IMR-90 (cell line): ENCODE measurements around the gene ARHGDIA. TPM values are rescaled to one million over a fixed set of nuclear protein-coding genes. Genes with fewer than 3 reads are reported as not detected.

Experiments used
- ATAC-seq: fragments of 200-7000 bp; cut with Tn5 transposase; 2 replicates; pipeline ENCODE4 v1.9.1; 2020; ENCODE audit warnings: low read depth, mild to moderate bottlenecking, moderate library complexity
- BruUV-seq: library from RNA; stranded (reverse); fragments of 400-500 nt; replicated peaks from 2 replicates; lab custom pipeline; 2021; lab: Mats Ljungman, UMichigan
- CTCF ChIA-PET: fragments of 300-600 bp; formaldehyde crosslinking; extraction: SDS; loops from one replicate; lab custom pipeline; 2021; ENCODE audit warnings: antibody characterized with exemption; lab: Yijun Ruan, JAX
- POLR2A ChIA-PET: fragments of 300-600 bp; sonication (Branson Sonifier 250); formaldehyde crosslinking; loops from one replicate; lab custom pipeline; 2022; ENCODE audit warnings: antibody characterized with exemption; ENCODE audit not compliant: unreplicated experiment; lab: Charles Lee
- DNase-seq: peaks from one replicate; pipeline ENCODE4 v3.0.0; 2013
- H2AFZ ChIP-seq: replicated peaks from 2 replicates; pipeline ENCODE3; 2013; ENCODE audit warnings: low read length, mild to moderate bottlenecking; ENCODE audit not compliant: poor library complexity
- H2AK5ac ChIP-seq: 2 replicates; pipeline ENCODE4 v1.6.1; 2013; ENCODE audit warnings: low read depth, low read length, inconsistent platforms
- H2AK9ac ChIP-seq: replicated peaks from 2 replicates; pipeline ENCODE3; 2013; ENCODE audit warnings: mild to moderate bottlenecking, low read depth, low read length, moderate library complexity; ENCODE audit not compliant: poor library complexity
- H2BK120ac ChIP-seq: 2 replicates; pipeline ENCODE4 v1.6.1; 2013; ENCODE audit warnings: low read depth, low read length, inconsistent platforms
- H2BK15ac ChIP-seq: 3 replicates; pipeline ENCODE4 v1.6.1; 2013; ENCODE audit warnings: low read depth, low read length, inconsistent platforms
- H2BK20ac ChIP-seq: 2 replicates; pipeline ENCODE4 v1.6.1; 2013; ENCODE audit warnings: low read depth, mild to moderate bottlenecking, inconsistent platforms, low read length, moderate library complexity
- H2BK5ac ChIP-seq: 2 replicates; pipeline ENCODE4 v1.6.1; 2013; ENCODE audit warnings: mild to moderate bottlenecking, low read depth, low read length, inconsistent platforms; ENCODE audit not compliant: poor library complexity, severe bottlenecking
- H3K14ac ChIP-seq: replicated peaks from 2 replicates; pipeline ENCODE4 v1.6.1; 2013; ENCODE audit warnings: low read depth, low read length, inconsistent platforms
- H3K18ac ChIP-seq: 2 replicates; pipeline ENCODE4 v1.6.1; 2013; ENCODE audit warnings: low read depth, low read length, control low read depth
- H3K23ac ChIP-seq: 2 replicates; pipeline ENCODE4 v1.6.1; 2013; ENCODE audit warnings: low read depth, low read length, inconsistent platforms
- H3K27ac ChIP-seq: 2 replicates; pipeline ENCODE4 v1.5.1; 2013; ENCODE audit warnings: mild to moderate bottlenecking, control low read depth, low read length; ENCODE audit not compliant: insufficient read depth
- H3K27me3 ChIP-seq: 2 replicates; pipeline ENCODE4 v1.6.1; 2013; ENCODE audit warnings: low read length; ENCODE audit not compliant: control insufficient read depth, insufficient read depth
- H3K36me3 ChIP-seq: 2 replicates; pipeline ENCODE4 v1.6.1; 2013; ENCODE audit warnings: low read length, mixed read lengths; ENCODE audit not compliant: control insufficient read depth, insufficient read depth
- H3K4ac ChIP-seq: 2 replicates; pipeline ENCODE4 v1.6.1; 2013; ENCODE audit warnings: low read depth, low read length, inconsistent platforms
- H3K4me1 ChIP-seq: 2 replicates; pipeline ENCODE4 v1.6.1; 2013; ENCODE audit warnings: low read length, mixed read lengths; ENCODE audit not compliant: control insufficient read depth, insufficient read depth
- H3K4me2 ChIP-seq: 2 replicates; pipeline ENCODE4 v1.6.1; 2013; ENCODE audit warnings: low read depth, mild to moderate bottlenecking, control low read depth, low read length, moderate library complexity
- H3K4me3 ChIP-seq: 2 replicates; pipeline ENCODE4 v1.5.1; 2013; ENCODE audit warnings: low read depth, mild to moderate bottlenecking, control low read depth, low read length, moderate library complexity; ENCODE audit not compliant: insufficient read depth
- H3K56ac ChIP-seq: 2 replicates; pipeline ENCODE4 v1.6.1; 2013; ENCODE audit warnings: low read length, inconsistent platforms; ENCODE audit not compliant: insufficient read depth; ENCODE audit errors: extremely low read depth
- H3K79me1 ChIP-seq, 2 experiments: 2 replicates each; pipeline ENCODE4 v1.6.1; 2013; ENCODE audit warnings: low read length in 2 of 2, inconsistent platforms in 1 of 2, low read depth in 1 of 2
- H3K9ac ChIP-seq: 2 replicates; pipeline ENCODE4 v1.6.1; 2013; ENCODE audit warnings: low read depth, low read length, control low read depth
- H3K9me1 ChIP-seq: 2 replicates; pipeline ENCODE4 v1.6.1; 2013; ENCODE audit warnings: low read length, inconsistent platforms; ENCODE audit not compliant: insufficient read depth
- H3K9me3 ChIP-seq: 2 replicates; pipeline ENCODE4 v1.6.1; 2013; ENCODE audit warnings: low read length; ENCODE audit not compliant: control insufficient read depth, insufficient read depth
- H4K20me1 ChIP-seq: 2 replicates; pipeline ENCODE4 v1.6.1; 2013; ENCODE audit warnings: low read length, inconsistent platforms; ENCODE audit not compliant: insufficient read depth
- H4K5ac ChIP-seq: 2 replicates; pipeline ENCODE4 v1.6.1; 2013; ENCODE audit warnings: mild to moderate bottlenecking, low read depth, low read length, control low read depth
- H4K8ac ChIP-seq, 2 experiments: 2 replicates each; pipeline ENCODE4 v1.6.1; 2013; ENCODE audit warnings: low read depth in 2 of 2, low read length in 2 of 2, control low read depth in 1 of 2, inconsistent platforms in 1 of 2
- H4K91ac ChIP-seq: 2 replicates; pipeline ENCODE4 v1.6.1; 2013; ENCODE audit warnings: low read depth, low read length, inconsistent platforms; ENCODE audit not compliant: insufficient read depth
- BHLHE40 ChIP-seq: fragments of 150-350 bp; IDR thresholded peaks from 2 replicates; pipeline ENCODE4 v1.6.1; 2016; ENCODE audit warnings: mild to moderate bottlenecking, low read depth, low read length
- CEBPB ChIP-seq: IDR thresholded peaks from 2 replicates; pipeline ENCODE4 v1.6.1; 2012; ENCODE audit warnings: low read depth, low read length, improper control_type of control experiment
- WGBS, 2 experiments: methylation state at CpG; one replicate each; pipeline versions ENCODE4 v1.1.5 to v1.1.7; 2013; ENCODE audit warnings: missing lambda C conversion rate in 2 of 2; ENCODE audit not compliant: insufficient read length in 1 of 2; ENCODE audit errors: extremely low coverage in 2 of 2; 5-methylcytosine and 5-hydroxymethylcytosine counted together
- dilution Hi-C: fragments of 300-500 bp; cut with HindIII; formaldehyde crosslinking; loops from one replicate; pipeline ENCODE4 v1.14.3; 2018; ENCODE audit warnings: low sequenced_read_pairs; ENCODE audit not compliant: unreplicated experiment
- in situ Hi-C: fragments of 300-500 bp; cut with MboI; formaldehyde crosslinking; loops from 3 replicates; pipeline ENCODE4 v1.14.3; 2019; ENCODE audit warnings: low sequenced_read_pairs, inconsistent platforms, mixed read lengths
- intact Hi-C: fragments of 100-400 bp; cut with micrococcal nuclease; formaldehyde crosslinking; loops from 2 replicates; pipeline ENCODE4 v1.10.0; 2022
- polyA plus RNA-seq, 3 experiments: library from polyadenylated mRNA; depleted of rRNA; stranded (reverse); fragments of >200 nt; gene quantifications; 2 replicates each; pipeline ENCODE4 v1.2.3, GENCODE V29; 2012; ENCODE audit warnings: low replicate concordance in 1 of 3
- total RNA-seq: library from RNA; depleted of rRNA; stranded (reverse); fragments of >200 nt; gene quantifications from 2 replicates; pipeline ENCODE4 v1.2.3, GENCODE V29; 2012

The ARHGDIA gene
- total and polyA plus RNA-seq, 2 of the 4 experiments (the other 2 are of a cell fraction): 62.7 to 362 TPM

- Histone ChIP-seq H2AK9ac (peak overlapping the region; percentile 91), H2BK5ac (peak overlapping the region; percentile 81), H2AK5ac (peak overlapping the region; percentile 86), H3K4me3 (peak overlapping the region; percentile 82), H3K36me3 (peaks cover 43% of the 10 kb centered on the region), H3K4ac (peak overlapping the region; percentile 92), H2BK20ac (no peak overlapping the region), H3K56ac (peak overlapping the region; percentile 57; the same call in 1 of the 2 replicates), H3K23ac (peak overlapping the region; percentile 94), H3K18ac (no peak overlapping the region; the same call in 1 of the 2 replicates), H3K4me1 (peaks cover 18% of the 10 kb centered on the region), H3K27me3 (no peaks in the 10 kb centered on the region), H3K14ac (peak overlapping the region; percentile 97), H3K27ac (peak overlapping the region; percentile 89), H2BK120ac (no peak overlapping the region), H3K9ac (peak overlapping the region; percentile 86), H4K8ac (peak overlapping the region in 1 of 2 experiments; percentile 69; a peak in 1 of 4 replicates), H4K5ac (peak overlapping the region; percentile 39; the same call in 1 of the 2 replicates), H4K91ac (peak overlapping the region; percentile 89), H2AFZ (peak overlapping the region; percentile 43), H3K79me1 (peaks cover 23 to 69% of the 10 kb centered on the region in 2 experiments), H3K4me2 (peak overlapping the region; percentile 98), H4K20me1 (peaks cover 50% of the 10 kb centered on the region), H2BK15ac (no peak overlapping the region), H3K9me1 (peaks cover 21% of the 10 kb centered on the region), H3K9me3 (no peaks in the 10 kb centered on the region)
- intact Hi-C loops: no loop called here
- in situ Hi-C loops: no loop called here
- TF ChIP-seq BHLHE40 (no peak), CEBPB (peak; percentile 46; the same call in 1 of the 2 replicates)
- ATAC-seq: no peak
- WGBS, 2 experiments: 66% methylated on average over 6 of the region's 23 CpGs; no CpG with 5 or more reads in 1 of the 2 experiments
- dilution Hi-C loops: no loop called here
- POLR2A ChIA-PET: interaction anchor here (0.6 kb wide), 1 partner anchor 128 kb away, joined by 4 read pairs; no protein-coding TSS in a partner anchor
- BruUV-seq: TSS peak; percentile 31
- DNase-seq: no peak
- CTCF ChIA-PET: no interaction called here
Observed at GRCh38 chr17:81858967-81859905, 11.9 kb downstream of the ARHGDIA start.
